Keratinocyte (primary cell): ENCODE measurements around the gene FAM174B. TPM values are rescaled to one million over a fixed set of nuclear protein-coding genes. Genes with fewer than 3 reads are reported as not detected.

Source experiments
- DNase-seq: peaks from one replicate; pipeline ENCODE4 v3.0.0-alpha.2; 2011; ENCODE audit warnings: low read depth, missing footprints, low spot score
- FAIRE-seq: peaks from 2 replicates; lab custom pipeline; 2011; peaks lifted over from hg19 to GRCh38; lab: Jason Lieb, UNC
- H2AFZ ChIP-seq: 2 replicates; pipeline ENCODE4 v1.6.0; 2012; ENCODE audit warnings: low read length, control low read depth, inconsistent platforms; ENCODE audit not compliant: control insufficient read depth
- H3K27ac ChIP-seq: 2 replicates; pipeline ENCODE4 v1.5.1; 2011; ENCODE audit warnings: low read length; ENCODE audit not compliant: control insufficient read depth, insufficient read depth
- H3K27me3 ChIP-seq: 3 replicates; pipeline ENCODE4 v1.6.0; 2011; ENCODE audit warnings: low read length; ENCODE audit not compliant: control insufficient read depth, insufficient read depth; ENCODE audit errors: extremely low read depth
- H3K36me3 ChIP-seq, 2 experiments: 2 replicates in 1 of 2; 3 replicates in 1 of 2; pipeline ENCODE4 v1.5.1; 2011; ENCODE audit warnings: low read length in 2 of 2, mild to moderate bottlenecking in 1 of 2; ENCODE audit not compliant: control insufficient read depth in 2 of 2, insufficient read depth in 2 of 2; ENCODE audit errors: extremely low read depth in 1 of 2
- H3K4me1 ChIP-seq: 3 replicates; pipeline ENCODE4 v1.5.1; 2011; ENCODE audit warnings: low read length; ENCODE audit not compliant: control insufficient read depth, insufficient read depth; ENCODE audit errors: extremely low read depth
- H3K4me2 ChIP-seq: 3 replicates; pipeline ENCODE4 v1.6.0; 2011; ENCODE audit warnings: low read depth, low read length; ENCODE audit not compliant: control insufficient read depth, insufficient read depth; ENCODE audit errors: extremely low read depth
- H3K4me3 ChIP-seq, 3 experiments: fragments of 200-600 bp in 1 of 3; sonication (generic) in 1 of 3; 2 replicates in 2 of 3; 3 replicates in 1 of 3; pipeline ENCODE4 v1.5.1; 2011 to 2016; ENCODE audit warnings: low read length in 3 of 3, mild to moderate bottlenecking in 3 of 3, control low read depth in 2 of 3, inconsistent platforms in 1 of 3, low read depth in 1 of 3, mixed read lengths in 1 of 3, mixed run types in 1 of 3, moderate library complexity in 1 of 3; ENCODE audit not compliant: control insufficient read depth in 2 of 3, insufficient read depth in 2 of 3; ENCODE audit errors: extremely low read depth in 1 of 3
- H3K79me2 ChIP-seq: 2 replicates; pipeline ENCODE4 v1.6.0; 2012; ENCODE audit warnings: low read length; ENCODE audit not compliant: control insufficient read depth, insufficient read depth
- H3K9ac ChIP-seq: 3 replicates; pipeline ENCODE4 v1.6.0; 2011; ENCODE audit warnings: low read length; ENCODE audit not compliant: control insufficient read depth, insufficient read depth; ENCODE audit errors: extremely low read depth
- H3K9me1 ChIP-seq: 3 replicates; pipeline ENCODE4 v1.6.0; 2011; ENCODE audit warnings: low read length; ENCODE audit not compliant: control insufficient read depth, insufficient read depth; ENCODE audit errors: extremely low read depth
- H3K9me3 ChIP-seq: 2 replicates; pipeline ENCODE4 v1.5.1; 2012; ENCODE audit warnings: low read depth, low read length; ENCODE audit not compliant: control insufficient read depth
- H4K20me1 ChIP-seq: 3 replicates; pipeline ENCODE4 v1.6.0; 2011; ENCODE audit warnings: low read length; ENCODE audit not compliant: control insufficient read depth, insufficient read depth; ENCODE audit errors: extremely low read depth
- CTCF ChIP-seq, 3 experiments: IDR thresholded peaks in 1 of 3; conservative IDR thresholded peaks in 1 of 3; optimal IDR thresholded peaks in 1 of 3; 2 replicates in 2 of 3; 3 replicates in 1 of 3; pipeline versions ENCODE3 to v1.5.1; 2011; ENCODE audit warnings: low read length in 3 of 3, mild to moderate bottlenecking in 3 of 3, moderate library complexity in 2 of 3, control low read depth in 1 of 3, inconsistent platforms in 1 of 3; ENCODE audit not compliant: insufficient read depth in 2 of 3; ENCODE audit errors: extremely low read depth in 1 of 3
- EZH2 ChIP-seq: IDR thresholded peaks from one replicate; pipeline ENCODE4 v1.6.1; 2012; ENCODE audit warnings: inconsistent platforms, mild to moderate bottlenecking, low read length, moderate library complexity
- dilution Hi-C: fragments of 300-500 bp; cut with MboI; formaldehyde crosslinking; loops from one replicate; pipeline ENCODE4 v1.7.0; 2020; ENCODE audit warnings: low sequenced_read_pairs; ENCODE audit not compliant: extremely low pct_ligation_motif_present
- polyA plus RNA-seq, 5 experiments: library from polyadenylated mRNA; depleted of rRNA in 3 of 5; stranded (reverse) in 3 of 5; stranded (forward) in 1 of 5; unstranded in 1 of 5; fragments of >200 nt; gene quantifications; 1 replicate in 1 of 5; 2 replicates in 3 of 5; 3 replicates in 1 of 5; pipeline versions ENCODE4 v1.2.1 to v1.2.3, GENCODE V29; 2011 to 2012; ENCODE audit warnings: missing spikeins in 2 of 5, low read depth in 1 of 5, low replicate concordance in 1 of 5

The FAM174B gene
- polyA plus RNA-seq, 1 donor (not counting 4 experiments of a cell fraction or from before 2014, with no cell fraction given), result 0.73 TPM

- no peaks in the 10 kb centered on the region for H3K4me1 ChIP-seq
- H3K4me3 ChIP-seq, result no peak overlapping the region
- no peak overlapping the region for H3K4me2 ChIP-seq
- no peak overlapping the region for H3K27ac ChIP-seq
- no peak overlapping the region for H3K9ac ChIP-seq
- H3K79me2 ChIP-seq, result no peaks in the 10 kb centered on the region
- dilution Hi-C loops, result no loop called here
- no peaks in the 10 kb centered on the region for H3K27me3 ChIP-seq
- H2AFZ ChIP-seq, result no peak overlapping the region
- TF ChIP-seq CTCF (optimal IDR thresholded peaks at IDR 0.05 in 1 of 3, IDR thresholded peaks at IDR 0.05 in 1 of 3, conservative IDR thresholded peaks at IDR 0.05 in 1 of 3; ENCODE audit: extremely low read depth in 1 of 3, insufficient read depth in 2 of 3, low read length in 3 of 3) (no peak), EZH2 (no peak)
- H3K36me3 ChIP-seq, result no peaks in the 10 kb centered on the region
- H4K20me1 ChIP-seq, result no peaks in the 10 kb centered on the region
- DNase-seq (no peak), FAIRE-seq (no peak)
- no peaks in the 10 kb centered on the region for H3K9me1 ChIP-seq
- no peaks in the 10 kb centered on the region for H3K9me3 ChIP-seq
These were observed 77.3 kb downstream of the FAM174B start for GRCh38 chr15:92578096-92578835.

- FAIRE-seq, result no peak
These were observed 78.9 kb downstream of the FAM174B start for GRCh38 chr15:92576597-92577200.

More at GRCh38 chr15:92576597-92577200, 78.9 kb downstream of the FAM174B start:
- Histone ChIP-seq H3K9me3 (no peaks in the 10 kb centered on the region), H3K4me3 (no peak overlapping the region), H3K4me2 (no peak overlapping the region), H3K9ac (no peak overlapping the region), H3K36me3 (no peaks in the 10 kb centered on the region), H3K4me1 (no peaks in the 10 kb centered on the region), H4K20me1 (no peaks in the 10 kb centered on the region), H3K27ac (no peak overlapping the region), H3K9me1 (no peaks in the 10 kb centered on the region), H3K27me3 (no peaks in the 10 kb centered on the region), H2AFZ (no peak overlapping the region), H3K79me2 (no peaks in the 10 kb centered on the region)
- dilution Hi-C loops, result no loop called here
- TF ChIP-seq EZH2 (no peak), CTCF (optimal IDR thresholded peaks at IDR 0.05 in 1 of 3, IDR thresholded peaks at IDR 0.05 in 1 of 3, conservative IDR thresholded peaks at IDR 0.05 in 1 of 3; ENCODE audit: extremely low read depth in 1 of 3, insufficient read depth in 2 of 3, low read length in 3 of 3) (no peak)
- DNase-seq, result no peak
